HG02642 (cell line): ENCODE results near the gene B4GALNT3.
A peak's percentile ranks its signal among the peaks of the same experiment; 100 is the strongest.
"Not testable (repeated sequence)": the region's sequence is repeated elsewhere in the genome, so short reads cannot be mapped to it uniquely, and the experiment has no call there.

Experiments
- ATAC-seq: cut with Tn5 transposase; IDR thresholded peaks from one replicate; pipeline ENCODE4 v1.9.1; 2021; ENCODE audit warnings: mild to moderate bottlenecking; ENCODE audit not compliant: unreplicated experiment, poor library complexity

Gene B4GALNT3

DNA sequence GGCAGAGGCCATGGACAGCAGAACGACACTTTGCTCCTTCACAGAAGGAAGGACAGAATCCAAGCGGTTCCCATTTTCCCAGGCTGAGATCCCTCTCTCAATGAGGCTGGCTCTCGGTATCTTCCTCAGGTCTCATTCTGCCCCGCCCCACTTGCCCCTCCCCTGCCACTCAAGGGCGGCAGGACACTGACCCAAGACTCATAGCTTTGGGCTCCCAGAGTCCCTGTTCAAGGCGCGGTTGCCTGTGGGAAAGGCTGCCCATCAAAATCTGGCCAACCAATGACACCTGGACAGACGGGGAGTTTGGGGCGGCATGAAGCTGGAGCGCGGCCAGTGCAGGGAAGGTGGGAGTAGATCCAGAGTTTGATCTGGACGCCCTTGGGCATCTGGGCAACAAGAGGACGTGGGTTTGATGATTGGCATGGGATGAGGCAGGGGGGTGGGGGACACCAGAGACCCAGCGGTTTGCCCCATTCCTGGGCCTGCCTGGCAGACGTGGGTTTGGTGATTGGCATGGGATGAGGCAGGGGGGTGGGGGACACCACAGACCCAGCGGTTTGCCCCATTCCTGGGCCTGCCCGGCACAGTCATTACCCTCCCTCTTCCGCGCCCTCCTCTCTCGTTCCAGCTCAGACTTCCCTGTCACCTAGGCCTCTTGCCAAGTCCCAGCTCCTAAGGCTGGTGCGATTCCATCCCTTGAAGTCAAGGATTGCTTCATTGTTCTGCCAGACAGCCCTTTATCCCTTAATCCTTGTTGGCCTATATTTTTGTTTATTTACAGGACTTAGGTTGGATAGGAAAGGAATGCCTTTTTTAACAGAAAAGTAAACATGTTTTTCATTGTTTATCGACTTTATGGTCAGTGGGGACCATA is 111.4 kb downstream of the B4GALNT3 start:
- ATAC-seq: no peak

- ATAC-seq: no peak
Observed at GRCh38 chr12:571795-572531, 112.2 kb downstream of the B4GALNT3 start.

- no peak for ATAC-seq
Observed at GRCh38 chr12:572532-572899, 112.8 kb downstream of the B4GALNT3 start.

GRCh38 chr12:573232-573631 is 113.5 kb downstream of the B4GALNT3 start:
- ATAC-seq: no peak

DNA sequence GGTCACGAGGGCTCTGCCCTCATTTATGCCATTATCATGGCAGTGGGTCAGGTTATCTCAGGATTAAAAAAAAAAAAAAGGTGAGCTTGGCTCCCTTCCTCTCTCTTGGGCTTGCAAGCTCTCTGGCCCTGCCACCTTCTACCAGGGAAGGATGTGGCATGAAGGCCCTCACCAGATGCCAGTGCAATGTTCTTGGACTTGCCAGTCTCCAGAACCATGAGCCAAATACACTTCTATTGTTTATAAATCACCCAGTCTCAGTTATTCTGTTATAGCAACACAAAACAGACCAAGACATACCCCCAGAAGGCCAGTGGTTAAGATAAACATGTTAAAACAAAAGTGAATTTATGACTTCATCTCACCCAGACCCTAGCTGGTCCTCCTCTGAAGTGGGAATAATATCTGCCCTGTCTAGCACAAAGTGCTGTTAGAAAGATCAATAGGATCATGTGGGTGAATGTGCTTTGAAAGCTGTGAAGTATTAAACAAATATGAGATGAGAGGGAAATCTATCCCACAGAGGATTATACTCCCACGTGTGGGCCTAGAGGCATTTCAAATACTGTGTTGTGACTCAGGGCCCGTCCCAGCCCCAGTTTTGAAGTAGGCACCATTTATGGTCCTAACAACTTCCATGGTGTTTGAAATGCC is 114.9 kb downstream of the B4GALNT3 start:
- ATAC-seq: no peak

DNA sequence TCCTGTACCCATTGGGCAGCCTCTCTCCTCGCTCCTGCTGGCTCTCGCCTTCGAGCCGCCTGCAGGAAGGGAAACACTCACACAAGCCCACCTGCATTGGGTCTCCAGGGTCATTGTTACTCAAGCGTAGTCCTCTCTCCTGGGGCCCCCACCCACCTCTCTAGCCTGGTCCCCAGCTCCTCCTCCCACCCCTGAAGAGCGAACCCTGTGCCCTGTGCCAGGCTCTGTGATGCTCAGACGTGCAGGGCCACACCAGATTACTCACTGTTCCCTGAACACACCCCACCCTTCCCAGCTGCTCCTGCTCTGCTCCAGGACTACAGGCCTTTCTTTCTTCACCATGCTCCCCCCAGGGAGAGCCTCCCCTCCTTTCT is 115.4 kb downstream of the B4GALNT3 start:
- no peak for ATAC-seq

GRCh38 chr12:575948-576614 is 116.3 kb downstream of the B4GALNT3 start:
- ATAC-seq: peak; percentile 88

DNA sequence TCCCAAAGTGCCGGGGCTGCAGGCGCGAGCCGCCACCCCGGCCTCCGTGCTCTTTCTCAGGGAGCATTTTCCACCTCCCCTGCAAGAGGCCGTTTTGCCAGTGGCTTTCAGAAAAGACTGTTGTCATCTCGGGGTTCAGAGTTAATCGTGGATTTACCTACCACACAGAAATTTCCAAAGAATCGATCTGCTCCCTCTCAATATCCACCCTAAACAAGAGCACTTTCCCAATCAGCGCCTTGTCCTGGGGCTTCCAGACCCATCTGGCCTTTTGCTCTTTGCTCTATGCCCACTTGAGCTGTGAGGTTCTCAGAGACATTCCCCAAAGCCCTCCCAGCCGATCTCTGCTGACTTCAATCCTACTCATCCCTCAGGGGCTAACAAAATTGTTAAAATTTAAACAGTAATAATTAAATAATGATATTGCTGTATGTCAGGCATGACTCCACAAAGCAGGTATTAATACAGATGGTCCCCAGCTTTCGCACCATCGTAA is 116.9 kb downstream of the B4GALNT3 start:
- ATAC-seq: no peak

DNA sequence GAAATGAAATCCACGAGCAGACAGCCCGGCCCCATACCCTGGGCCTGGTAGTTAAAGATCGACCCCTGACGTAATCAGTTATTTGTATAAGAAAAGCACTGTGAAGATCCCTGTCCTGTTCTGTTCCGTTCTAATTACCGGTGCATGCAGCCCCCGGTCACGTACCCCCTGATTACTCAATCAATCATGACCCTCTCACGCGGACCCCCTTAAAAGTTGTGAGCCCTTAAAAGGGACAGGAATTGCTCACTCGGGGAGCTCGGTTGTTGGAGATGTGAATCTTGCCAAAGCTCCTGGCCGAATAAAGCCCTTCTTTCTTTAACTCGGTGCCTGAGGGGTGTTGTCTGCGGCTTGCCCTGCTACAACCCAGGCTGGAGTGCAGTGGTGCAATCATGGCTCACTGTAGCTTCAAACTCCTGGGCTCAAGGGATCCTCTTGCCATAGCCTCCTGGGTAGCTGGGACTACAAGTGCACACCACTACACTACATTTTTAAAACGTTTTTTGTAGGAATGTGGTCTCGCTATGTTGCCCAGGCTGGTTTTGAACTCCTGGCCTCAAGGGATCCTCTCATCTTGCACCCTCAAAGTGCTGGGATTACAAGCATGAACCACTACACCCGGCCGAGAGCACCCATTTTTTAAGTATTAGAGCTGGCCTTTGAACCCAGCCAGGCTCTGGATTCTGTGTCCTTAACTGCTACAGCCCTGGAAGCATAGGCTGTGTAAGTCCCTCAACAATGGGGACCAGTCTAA is 118.4 kb downstream of the B4GALNT3 start:
- not testable (repeated sequence) for ATAC-seq

DNA sequence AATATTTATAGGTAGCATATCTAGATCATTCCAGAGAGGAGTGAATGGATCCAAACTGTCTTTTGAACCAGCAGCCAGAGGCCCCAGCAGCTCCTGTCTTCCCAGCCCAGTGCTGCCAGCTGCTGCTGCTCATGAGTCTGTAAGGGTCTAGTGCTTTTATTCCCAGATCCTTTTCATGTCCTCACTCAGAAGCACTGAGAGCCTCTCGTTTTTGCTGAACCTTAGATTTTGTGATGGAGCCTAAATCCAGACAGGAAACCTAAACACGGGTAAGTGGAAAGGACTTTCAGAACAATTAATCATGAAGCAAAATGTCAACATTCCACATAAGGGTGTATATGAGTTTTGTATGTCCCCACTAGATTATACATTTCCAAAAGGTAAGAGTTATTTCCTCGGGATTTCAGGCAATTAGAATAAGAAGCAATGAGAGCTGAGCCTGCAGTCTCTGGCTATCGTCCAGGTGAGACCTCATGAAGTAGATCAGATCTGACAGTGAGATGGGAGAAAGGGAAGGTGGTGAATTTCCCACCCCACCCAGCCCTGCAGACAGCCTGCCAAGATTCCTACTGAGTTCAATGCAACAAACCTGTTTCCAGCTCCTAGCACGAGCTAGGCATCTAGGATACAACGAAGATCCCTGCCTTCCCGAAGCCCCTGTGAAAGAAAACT is 119.1 kb downstream of the B4GALNT3 start:
- ATAC-seq: no peak

DNA sequence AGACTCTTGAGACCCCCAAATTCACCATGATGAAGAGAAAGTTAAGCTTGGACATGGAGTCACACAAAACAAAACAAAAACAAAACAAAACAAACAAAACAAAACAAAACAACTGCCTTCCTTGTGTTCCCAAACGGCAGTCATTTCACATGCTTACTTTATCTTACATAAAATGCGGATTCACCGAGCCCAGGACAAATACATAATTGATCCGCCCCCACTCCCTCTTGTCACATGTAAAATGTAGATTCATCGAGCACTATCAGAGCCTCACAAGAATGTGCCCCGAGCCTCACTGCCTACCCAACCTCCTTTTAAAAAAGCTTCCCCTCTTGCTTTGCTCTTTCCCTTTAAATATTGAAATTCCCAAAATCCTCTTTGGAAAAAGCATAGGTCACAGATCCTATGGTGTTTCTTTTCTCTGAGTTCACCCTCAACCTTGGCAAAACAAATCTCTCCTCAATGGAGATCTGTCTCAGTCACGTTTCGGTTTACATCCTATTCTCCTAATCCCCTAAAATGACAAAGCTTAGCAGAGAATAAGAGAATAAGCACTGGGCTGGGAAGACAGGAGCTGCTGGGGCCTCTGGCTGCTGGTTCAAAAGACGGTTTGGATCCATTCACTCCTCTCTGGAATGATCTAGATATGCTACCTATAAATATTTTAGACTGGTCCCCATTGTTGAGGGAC is 119.8 kb downstream of the B4GALNT3 start:
- ATAC-seq: no peak

DNA sequence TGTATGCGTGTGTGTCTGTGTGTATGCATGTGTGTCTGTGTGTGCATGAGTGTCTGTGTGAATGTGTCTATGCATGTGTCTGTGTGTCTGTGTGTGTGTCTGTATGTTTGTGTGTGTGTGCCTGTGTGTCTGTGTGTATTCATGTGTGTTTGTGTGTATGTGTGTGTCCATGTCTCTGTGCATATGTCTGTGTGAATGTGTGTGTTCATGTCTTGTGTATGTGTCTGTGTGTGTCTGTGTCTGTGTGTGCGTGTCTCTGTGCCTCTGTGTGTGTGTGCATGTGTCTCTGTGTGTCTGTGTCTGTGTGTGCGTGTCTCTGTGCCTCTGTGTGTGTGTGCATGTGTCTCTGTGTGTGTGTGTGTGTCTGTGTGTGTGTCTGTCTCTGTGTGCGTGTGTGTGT is 121.1 kb downstream of the B4GALNT3 start:
- no peak for ATAC-seq

DNA sequence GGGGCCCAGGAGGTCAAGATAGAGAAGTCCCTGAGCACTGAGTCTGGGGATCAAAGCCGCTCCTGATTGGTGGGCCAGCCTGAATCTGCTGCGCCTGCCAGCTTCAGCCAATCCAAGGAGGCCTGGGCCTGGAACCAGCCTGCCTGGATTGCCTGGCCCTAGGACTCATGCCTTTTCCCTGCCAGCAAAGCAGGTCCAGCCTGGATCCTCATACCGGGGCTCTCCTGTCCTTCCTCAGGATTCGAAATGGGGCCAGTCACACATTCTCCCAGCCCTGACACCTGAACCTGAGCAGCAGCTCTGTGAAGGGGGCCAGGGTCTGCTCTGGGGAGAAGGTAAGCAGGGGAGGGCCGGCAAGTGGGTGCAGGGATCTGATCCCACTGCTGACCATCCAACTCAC is 121.6 kb downstream of the B4GALNT3 start:
- ATAC-seq: no peak

- no peak for ATAC-seq
Observed at GRCh38 chr12:581746-582145, 122.0 kb downstream of the B4GALNT3 start.

GRCh38 chr12:583251-583869 is 123.6 kb downstream of the B4GALNT3 start:
- no peak for ATAC-seq

DNA sequence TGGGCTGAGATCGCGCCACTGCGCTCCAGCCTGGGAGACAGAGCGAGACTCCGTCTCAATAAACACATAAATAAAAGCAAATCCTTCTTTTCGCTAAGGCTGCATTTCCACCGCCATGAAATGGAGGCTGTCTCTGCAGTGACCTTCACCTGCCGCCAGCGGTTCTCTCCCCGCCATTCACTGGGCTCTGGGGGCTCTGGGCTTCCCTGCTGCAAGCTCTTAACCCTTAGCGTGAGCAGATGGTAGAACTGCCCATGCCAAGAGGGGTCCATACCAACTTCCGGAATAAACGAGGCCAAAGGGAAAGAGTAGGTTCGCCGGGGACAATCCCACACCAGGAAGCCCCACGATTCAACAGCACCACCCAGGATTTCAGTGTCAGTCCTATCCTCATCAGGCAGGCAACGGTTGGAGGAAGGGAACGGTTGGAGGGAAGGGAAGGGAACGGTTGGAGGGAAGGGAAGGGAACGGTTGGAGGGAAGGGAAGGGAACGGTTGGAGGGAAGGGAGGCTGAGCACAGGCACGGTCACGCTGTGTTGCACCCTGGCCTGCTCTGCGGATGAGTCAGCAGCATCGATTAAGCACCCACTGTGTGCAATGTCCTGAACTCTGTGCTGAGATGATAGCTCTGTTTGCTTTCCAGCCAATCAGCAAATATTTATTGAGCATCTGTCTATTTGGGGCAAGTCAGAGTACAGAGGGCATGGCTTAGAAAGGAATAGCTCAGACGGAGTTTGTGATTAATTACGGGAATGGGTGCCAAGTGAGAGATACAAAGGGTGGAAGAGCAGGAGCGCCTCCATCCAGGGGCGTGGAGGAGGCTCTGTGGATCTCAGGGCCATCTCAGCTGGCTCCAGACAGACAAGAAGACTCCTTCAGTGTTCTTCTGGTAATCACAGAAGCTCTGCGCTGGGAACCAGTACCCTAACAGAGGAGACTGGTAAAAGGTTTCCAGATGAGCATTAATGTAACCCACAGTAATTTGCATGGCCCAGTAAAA is 125.6 kb downstream of the B4GALNT3 start:
- ATAC-seq: no peak
